ENCODE data around the gene PLCXD1. TPM values are rescaled to one million over a fixed set of nuclear protein-coding genes. Genes with fewer than 3 reads are reported as not detected.
A peak's percentile ranks its signal among the peaks of the same experiment; 100 is the strongest.

PLCXD1 gene
- total RNA-seq, 1 experiment from 2014 or later, result 60.9 TPM

GRCh38 chrX:314049-314448 is 32.9 kb downstream of the PLCXD1 start:
- ChIA-PET POLR2A (ENCODE audit: low non-redundant PET) (no interaction called here), CTCF (no interaction called here)
- H3K36me3 ChIP-seq (ENCODE audit: insufficient read depth, low read length, poor library complexity, severe bottlenecking), result peaks cover 53% of the 10 kb centered on the region
- H3K27me3 ChIP-seq (replicated peaks; ENCODE audit: insufficient read depth, low read depth, low read length, poor library complexity), result no peaks in the 10 kb centered on the region
- H3K4me1 ChIP-seq (ENCODE audit: insufficient read depth, low read length, poor library complexity, severe bottlenecking), result no peaks in the 10 kb centered on the region
- H3K27ac ChIP-seq (ENCODE audit: low read depth, low read length, poor library complexity, severe bottlenecking), result no peak overlapping the region
- no peak for DNase-seq (ENCODE audit: low spot score)
- TF ChIP-seq, protein P1, sequence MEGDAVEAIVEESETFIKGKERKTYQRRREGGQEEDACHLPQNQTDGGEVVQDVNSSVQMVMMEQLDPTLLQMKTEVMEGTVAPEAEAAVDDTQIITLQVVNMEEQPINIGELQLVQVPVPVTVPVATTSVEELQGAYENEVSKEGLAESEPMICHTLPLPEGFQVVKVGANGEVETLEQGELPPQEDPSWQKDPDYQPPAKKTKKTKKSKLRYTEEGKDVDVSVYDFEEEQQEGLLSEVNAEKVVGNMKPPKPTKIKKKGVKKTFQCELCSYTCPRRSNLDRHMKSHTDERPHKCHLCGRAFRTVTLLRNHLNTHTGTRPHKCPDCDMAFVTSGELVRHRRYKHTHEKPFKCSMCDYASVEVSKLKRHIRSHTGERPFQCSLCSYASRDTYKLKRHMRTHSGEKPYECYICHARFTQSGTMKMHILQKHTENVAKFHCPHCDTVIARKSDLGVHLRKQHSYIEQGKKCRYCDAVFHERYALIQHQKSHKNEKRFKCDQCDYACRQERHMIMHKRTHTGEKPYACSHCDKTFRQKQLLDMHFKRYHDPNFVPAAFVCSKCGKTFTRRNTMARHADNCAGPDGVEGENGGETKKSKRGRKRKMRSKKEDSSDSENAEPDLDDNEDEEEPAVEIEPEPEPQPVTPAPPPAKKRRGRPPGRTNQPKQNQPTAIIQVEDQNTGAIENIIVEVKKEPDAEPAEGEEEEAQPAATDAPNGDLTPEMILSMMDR (conservative IDR thresholded peaks at IDR 0.05; ENCODE audit: low read depth, low read length), result no peak
- no peak for TF ChIP-seq EZH2 (IDR thresholded peaks at IDR 0.05; ENCODE audit: borderline replicate concordance, low read depth, low read length, poor library complexity, severe bottlenecking)
- no peaks in the 10 kb centered on the region for H3K9me3 ChIP-seq (ENCODE audit: low read depth, low read length, poor library complexity, severe bottlenecking)
- intact Hi-C loops (cut with micrococcal nuclease; ENCODE audit: unreplicated experiment), result no loop called here
- no peak overlapping the region for H3K4me3 ChIP-seq (ENCODE audit: low read depth, low read length, poor library complexity, severe bottlenecking)
- BruUV-seq (replicated peaks), result no TSS peak

GRCh38 chrX:314781-315595 is 33.8 kb downstream of the PLCXD1 start:
- ChIA-PET CTCF (no interaction called here), POLR2A (ENCODE audit: low non-redundant PET) (no interaction called here)
- TF ChIP-seq EZH2 (IDR thresholded peaks at IDR 0.05; ENCODE audit: borderline replicate concordance, low read depth, low read length, poor library complexity, severe bottlenecking), result no peak
- TF ChIP-seq, protein P1 (conservative IDR thresholded peaks at IDR 0.05; ENCODE audit: low read depth, low read length), result no peak
- intact Hi-C loops (cut with micrococcal nuclease; ENCODE audit: unreplicated experiment), result no loop called here
- no peaks in the 10 kb centered on the region for H3K27me3 ChIP-seq (replicated peaks; ENCODE audit: insufficient read depth, low read depth, low read length, poor library complexity)
- DNase-seq (ENCODE audit: low spot score), result no peak
- no peak overlapping the region for H3K27ac ChIP-seq (ENCODE audit: low read depth, low read length, poor library complexity, severe bottlenecking)
- no peaks in the 10 kb centered on the region for H3K4me1 ChIP-seq (ENCODE audit: insufficient read depth, low read length, poor library complexity, severe bottlenecking)
- H3K9me3 ChIP-seq (ENCODE audit: low read depth, low read length, poor library complexity, severe bottlenecking), result no peaks in the 10 kb centered on the region
- TSS peak; percentile 31 for BruUV-seq (replicated peaks)
- no peak overlapping the region for H3K4me3 ChIP-seq (ENCODE audit: low read depth, low read length, poor library complexity, severe bottlenecking)
- peaks cover 49% of the 10 kb centered on the region for H3K36me3 ChIP-seq (ENCODE audit: insufficient read depth, low read length, poor library complexity, severe bottlenecking)

DNA sequence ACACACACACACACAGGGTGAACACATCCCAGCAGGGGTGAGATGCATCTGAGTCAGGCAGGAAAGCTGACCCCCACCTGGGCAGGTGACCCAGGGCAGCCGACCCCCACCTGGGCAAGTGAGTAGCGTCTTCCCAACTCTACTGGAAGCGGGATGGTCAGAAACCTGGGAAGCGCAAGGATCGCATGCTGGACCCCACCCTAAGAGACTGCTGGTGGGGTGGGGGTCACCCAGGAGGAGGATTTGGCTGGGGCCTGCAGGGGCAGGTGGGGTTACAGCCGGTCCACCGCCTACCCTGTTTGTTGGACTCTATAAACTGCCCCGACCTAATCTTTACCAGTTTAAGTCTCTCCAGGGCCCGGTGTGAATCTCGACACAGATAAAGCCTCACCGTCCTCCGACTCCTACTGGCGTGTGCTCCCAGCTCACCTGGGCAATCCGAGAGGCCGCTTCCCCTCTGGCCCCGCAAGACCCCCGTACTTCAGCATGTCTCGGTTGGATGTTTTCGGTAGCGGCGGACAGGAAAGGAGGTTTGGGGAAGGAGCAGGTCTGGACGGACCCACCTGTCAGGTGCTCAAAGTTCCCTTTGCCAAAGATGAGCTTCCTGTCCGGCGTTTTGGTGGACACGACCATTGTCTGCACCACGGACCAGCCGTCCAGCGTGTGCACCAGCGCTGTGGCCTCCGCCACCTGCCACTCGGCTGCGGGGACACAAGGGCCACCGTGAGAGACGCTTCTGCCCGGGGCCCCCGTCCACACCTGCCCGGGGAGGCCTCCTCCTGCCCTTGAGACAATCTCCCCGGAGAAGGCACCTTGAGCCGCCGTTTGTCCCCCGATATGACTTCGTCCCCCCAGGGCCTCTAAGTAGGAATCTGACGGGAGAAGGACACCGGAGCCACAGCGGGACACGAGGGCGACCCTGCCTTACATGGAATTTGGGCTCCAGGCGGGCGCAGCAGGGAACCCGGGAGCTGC is 35.5 kb downstream of the PLCXD1 start:
- BruUV-seq (replicated peaks), result no TSS peak
- H3K4me3 ChIP-seq (ENCODE audit: low read depth, low read length, poor library complexity, severe bottlenecking), result no peak overlapping the region
- CTCF ChIA-PET, result no interaction called here

More for the DNA sequence above, 35.5 kb downstream of the PLCXD1 start:
- H3K36me3 ChIP-seq (ENCODE audit: insufficient read depth, low read length, poor library complexity, severe bottlenecking), result peaks cover 37% of the 10 kb centered on the region
- POLR2A ChIA-PET (ENCODE audit: low non-redundant PET), result no interaction called here
- TF ChIP-seq, protein P1 (conservative IDR thresholded peaks at IDR 0.05; ENCODE audit: low read depth, low read length), result no peak
- TF ChIP-seq EZH2 (IDR thresholded peaks at IDR 0.05; ENCODE audit: borderline replicate concordance, low read depth, low read length, poor library complexity, severe bottlenecking), result no peak
- H3K9me3 ChIP-seq (ENCODE audit: low read depth, low read length, poor library complexity, severe bottlenecking), result no peaks in the 10 kb centered on the region
- no peaks in the 10 kb centered on the region for H3K27me3 ChIP-seq (replicated peaks; ENCODE audit: insufficient read depth, low read depth, low read length, poor library complexity)
- H3K27ac ChIP-seq (ENCODE audit: low read depth, low read length, poor library complexity, severe bottlenecking), result peak overlapping the region; percentile 50
- no peaks in the 10 kb centered on the region for H3K4me1 ChIP-seq (ENCODE audit: insufficient read depth, low read length, poor library complexity, severe bottlenecking)
- no peak for DNase-seq (ENCODE audit: low spot score)
- intact Hi-C loops (cut with micrococcal nuclease; ENCODE audit: unreplicated experiment), result no loop called here
